Keratinocyte (primary cell): Measurements from ENCODE around the gene FHDC1.

Experiments
- CTCF ChIP-seq, 3 experiments: IDR thresholded peaks in 1 of 3; conservative IDR thresholded peaks in 1 of 3; optimal IDR thresholded peaks in 1 of 3; 2 replicates in 2 of 3; 3 replicates in 1 of 3; pipeline versions ENCODE3 to v1.5.1; 2011; ENCODE audit warnings: low read length in 3 of 3, mild to moderate bottlenecking in 3 of 3, moderate library complexity in 2 of 3, control low read depth in 1 of 3, inconsistent platforms in 1 of 3; ENCODE audit not compliant: insufficient read depth in 2 of 3; ENCODE audit errors: extremely low read depth in 1 of 3
- EZH2 ChIP-seq: IDR thresholded peaks from one replicate; pipeline ENCODE4 v1.6.1; 2012; ENCODE audit warnings: inconsistent platforms, mild to moderate bottlenecking, low read length, moderate library complexity

DNA sequence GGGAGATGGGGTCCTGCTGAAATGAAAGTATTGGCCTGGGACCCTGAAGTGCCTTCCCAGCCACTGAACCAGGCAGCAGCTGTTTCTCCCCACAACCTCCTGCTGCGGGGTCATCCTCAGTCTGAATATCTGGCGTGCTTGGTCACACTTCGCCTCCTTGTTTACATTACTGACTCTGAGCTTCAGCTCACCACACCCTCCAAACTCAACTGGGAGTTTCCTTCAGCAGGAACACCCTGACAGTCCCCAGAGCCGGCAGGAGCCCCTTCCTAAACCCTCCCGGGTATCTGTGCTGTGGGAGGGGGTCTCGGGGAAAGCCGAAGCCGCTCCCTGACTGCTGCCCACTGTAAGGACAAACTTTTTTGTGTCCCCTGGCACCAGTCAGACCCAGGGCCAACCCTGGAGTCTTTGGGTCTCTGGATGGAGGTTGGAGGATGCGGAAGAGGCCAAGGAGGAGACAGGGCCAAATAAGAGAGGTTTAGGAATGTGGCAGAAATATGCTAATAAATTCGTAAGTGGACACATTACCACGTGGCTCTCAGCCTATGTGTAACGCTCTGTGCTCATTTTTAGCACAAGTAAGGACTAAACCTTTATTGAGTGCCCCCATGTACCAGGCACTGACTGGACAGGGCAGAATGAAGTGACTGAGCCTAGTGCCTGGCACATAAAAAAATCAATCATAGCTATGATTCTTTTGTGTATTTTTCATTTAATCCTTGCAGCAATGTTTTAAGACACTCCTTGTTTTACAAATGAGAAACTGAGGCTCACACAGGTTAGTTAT lies 20.7 kb downstream of the FHDC1 start:
- TF ChIP-seq CTCF (optimal IDR thresholded peaks at IDR 0.05 in 1 of 3, IDR thresholded peaks at IDR 0.05 in 1 of 3, conservative IDR thresholded peaks at IDR 0.05 in 1 of 3; ENCODE audit: extremely low read depth in 1 of 3, insufficient read depth in 2 of 3, low read length in 3 of 3) (no peak), EZH2 (no peak)
